Measurements from ENCODE around the gene CDC14B.

- TF ChIP-seq CTCF (IDR thresholded peaks at IDR 0.05) (no peak), EZH2phosphoT487 (IDR thresholded peaks at IDR 0.05) (no peak), EZH2 (IDR thresholded peaks at IDR 0.05) (no peak)
These were observed 127.6 kb downstream of the CDC14B start for GRCh38 chr9:96491880-96492525.
